UCSD-AML1 (cell line): Measurements from ENCODE around the gene TBC1D16.
"Not testable (repeated sequence)": the region's sequence is repeated elsewhere in the genome, so short reads cannot be mapped to it uniquely, and the experiment has no call there.

Source experiments
- DNase-seq: peaks from one replicate; lab custom pipeline; 2025; ENCODE audit not compliant: unreplicated experiment; lab: John Stamatoyannopoulos, UW

TBC1D16 gene

GRCh38 chr17:80006339-80006720 is 29.3 kb downstream of the TBC1D16 start:
- no peak for DNase-seq

- DNase-seq: peak; percentile 44
Observed at GRCh38 chr17:80005360-80006338, 30.0 kb downstream of the TBC1D16 start.

GRCh38 chr17:80003969-80004368 is 31.7 kb downstream of the TBC1D16 start:
- no peak for DNase-seq

- no peak for DNase-seq
Observed at GRCh38 chr17:80002690-80003490, 32.8 kb downstream of the TBC1D16 start.

GRCh38 chr17:80002070-80002641 is 33.5 kb downstream of the TBC1D16 start:
- no peak for DNase-seq

- no peak for DNase-seq
Observed at GRCh38 chr17:80000981-80001775, 34.5 kb downstream of the TBC1D16 start.

- DNase-seq: no peak
Observed at GRCh38 chr17:80000136-80000535, 35.5 kb downstream of the TBC1D16 start.

- DNase-seq: peak; percentile 81
Observed at GRCh38 chr17:79997011-79997660, 38.5 kb downstream of the TBC1D16 start.

GRCh38 chr17:79996291-79996690 is 39.4 kb downstream of the TBC1D16 start:
- no peak for DNase-seq

GRCh38 chr17:79995696-79996095 is 40.0 kb downstream of the TBC1D16 start:
- no peak for DNase-seq

- no peak for DNase-seq
Observed at GRCh38 chr17:79994602-79995001, 41.1 kb downstream of the TBC1D16 start.

- not testable (repeated sequence) for DNase-seq
Observed at GRCh38 chr17:79994228-79994569, 41.5 kb downstream of the TBC1D16 start.

GRCh38 chr17:79993390-79994227 is 42.1 kb downstream of the TBC1D16 start:
- DNase-seq: peak; percentile 92

GRCh38 chr17:79992649-79993389 is 42.9 kb downstream of the TBC1D16 start:
- no peak for DNase-seq

GRCh38 chr17:79991924-79992648 is 43.6 kb downstream of the TBC1D16 start:
- no peak for DNase-seq

- peak; percentile 75 for DNase-seq
Observed at GRCh38 chr17:79991140-79991923, 44.3 kb downstream of the TBC1D16 start.

- DNase-seq: no peak
Observed at GRCh38 chr17:79990704-79991103, 45.0 kb downstream of the TBC1D16 start.
